SK-N-SH treated with all-trans-retinoic acid at 6 μM for 48 hours (cell line): ENCODE results near the gene C17orf75.

Experiments used
- ATAC-seq: fragments of 200-7000 bp; cut with Tn5 transposase; 3 replicates; pipeline ENCODE4 v1.9.1; 2020; ENCODE audit warnings: mild to moderate bottlenecking, moderate library complexity
- ARNTL ChIP-seq: fragments of 450-650 bp; formaldehyde crosslinking; IDR thresholded peaks from 2 replicates; pipeline ENCODE4 v1.5.0; 2020; ENCODE audit warnings: low read depth, mild to moderate bottlenecking, moderate library complexity, borderline replicate concordance
- BACH2 ChIP-seq: fragments of 250-450 bp; sonication (Bioruptor Pico); IDR thresholded peaks from 2 replicates; pipeline ENCODE4 v1.9.0; 2021; ENCODE audit warnings: mild to moderate bottlenecking, borderline replicate concordance
- CSDC2 ChIP-seq: fragments of 250-450 bp; sonication (Bioruptor Pico); IDR thresholded peaks from 2 replicates; pipeline ENCODE4 v1.5.0; 2020; ENCODE audit warnings: mild to moderate bottlenecking, moderate library complexity
- ESRRG ChIP-seq: fragments of 250-450 bp; sonication (Bioruptor Pico); IDR thresholded peaks from 2 replicates; pipeline ENCODE4 v1.6.1; 2021; ENCODE audit warnings: mild to moderate bottlenecking
- GLIS3 ChIP-seq: fragments of 250-450 bp; sonication (Bioruptor Pico); IDR thresholded peaks from 2 replicates; pipeline ENCODE4 v1.5.0; 2020; ENCODE audit warnings: mild to moderate bottlenecking, moderate library complexity
- ISL1 ChIP-seq: fragments of 250-450 bp; sonication (Bioruptor Pico); IDR thresholded peaks from 2 replicates; pipeline ENCODE4 v2.1.2; 2022; ENCODE audit warnings: mild to moderate bottlenecking, moderate library complexity
- OSR1 ChIP-seq: fragments of 250-450 bp; sonication (Bioruptor Pico); IDR thresholded peaks from 2 replicates; pipeline ENCODE4 v1.8.0; 2022; ENCODE audit warnings: moderate library complexity, mild to moderate bottlenecking, inconsistent platforms
- PPARA ChIP-seq: fragments of 250-450 bp; sonication (Bioruptor Pico); IDR thresholded peaks from 2 replicates; pipeline ENCODE4 v1.5.0; 2020; ENCODE audit warnings: mild to moderate bottlenecking, borderline replicate concordance
- RARB ChIP-seq: fragments of 250-450 bp; sonication (Bioruptor Pico); IDR thresholded peaks from 2 replicates; pipeline ENCODE4 v1.8.0; 2021; ENCODE audit warnings: mild to moderate bottlenecking, moderate library complexity
- SNAI2 ChIP-seq: fragments of 250-450 bp; sonication (Bioruptor Pico); IDR thresholded peaks from 2 replicates; pipeline ENCODE4 v1.5.0; 2020; ENCODE audit warnings: mild to moderate bottlenecking, moderate library complexity
- TCF4 ChIP-seq: fragments of 250-450 bp; sonication (Bioruptor Pico); IDR thresholded peaks from 2 replicates; pipeline ENCODE4 v1.8.0; 2021; ENCODE audit warnings: mild to moderate bottlenecking, moderate library complexity, borderline replicate concordance
- TOX ChIP-seq: fragments of 250-450 bp; sonication (Bioruptor Pico); IDR thresholded peaks from 2 replicates; pipeline ENCODE4 v1.8.0; 2021; ENCODE audit warnings: mild to moderate bottlenecking, moderate library complexity, borderline replicate concordance
- ZC3H10 ChIP-seq: fragments of 250-450 bp; sonication (Bioruptor Pico); IDR thresholded peaks from 2 replicates; pipeline ENCODE4 v1.5.1; 2021; ENCODE audit warnings: mild to moderate bottlenecking, moderate library complexity
- ZFP3 ChIP-seq: fragments of 250-450 bp; sonication (Bioruptor Pico); IDR thresholded peaks from 2 replicates; pipeline ENCODE4 v1.5.0; 2020; ENCODE audit warnings: mild to moderate bottlenecking, moderate library complexity
- ZFP30 ChIP-seq: fragments of 450-650 bp; formaldehyde crosslinking; IDR thresholded peaks from 2 replicates; pipeline ENCODE4 v1.5.0; 2022; ENCODE audit warnings: mild to moderate bottlenecking, moderate library complexity
- ZNF565 ChIP-seq: fragments of 450-650 bp; formaldehyde crosslinking; conservative IDR thresholded peaks from 2 replicates; pipeline ENCODE4 v1.5.0; 2020; ENCODE audit warnings: low read depth, mild to moderate bottlenecking, moderate library complexity
- ZNF70 ChIP-seq: fragments of 450-650 bp; formaldehyde crosslinking; IDR thresholded peaks from 2 replicates; pipeline ENCODE4 v1.5.0; 2020; ENCODE audit warnings: mild to moderate bottlenecking, moderate library complexity
- TF ChIP-seq, protein P1 (sequence below): fragments of 250-450 bp; sonication (Bioruptor Pico); IDR thresholded peaks from 2 replicates; pipeline ENCODE4 v1.5.0; 2020; ENCODE audit warnings: mild to moderate bottlenecking, moderate library complexity
- TF ChIP-seq, protein P2 (sequence below): fragments of 250-450 bp; sonication (Bioruptor Pico); IDR thresholded peaks from 2 replicates; pipeline ENCODE4 v1.8.0; 2020; ENCODE audit warnings: mild to moderate bottlenecking, moderate library complexity, borderline replicate concordance
- TF ChIP-seq, protein P3 (sequence below): fragments of 250-450 bp; sonication (Bioruptor Pico); IDR thresholded peaks from 2 replicates; pipeline ENCODE4 v1.5.1; 2021; ENCODE audit warnings: mild to moderate bottlenecking, moderate library complexity
- TF ChIP-seq, protein P4 (sequence below): fragments of 250-450 bp; sonication (Bioruptor Pico); IDR thresholded peaks from 2 replicates; pipeline ENCODE4 v1.5.1; 2020; ENCODE audit warnings: low read depth, mild to moderate bottlenecking, moderate library complexity

The C17orf75 gene

DNA sequence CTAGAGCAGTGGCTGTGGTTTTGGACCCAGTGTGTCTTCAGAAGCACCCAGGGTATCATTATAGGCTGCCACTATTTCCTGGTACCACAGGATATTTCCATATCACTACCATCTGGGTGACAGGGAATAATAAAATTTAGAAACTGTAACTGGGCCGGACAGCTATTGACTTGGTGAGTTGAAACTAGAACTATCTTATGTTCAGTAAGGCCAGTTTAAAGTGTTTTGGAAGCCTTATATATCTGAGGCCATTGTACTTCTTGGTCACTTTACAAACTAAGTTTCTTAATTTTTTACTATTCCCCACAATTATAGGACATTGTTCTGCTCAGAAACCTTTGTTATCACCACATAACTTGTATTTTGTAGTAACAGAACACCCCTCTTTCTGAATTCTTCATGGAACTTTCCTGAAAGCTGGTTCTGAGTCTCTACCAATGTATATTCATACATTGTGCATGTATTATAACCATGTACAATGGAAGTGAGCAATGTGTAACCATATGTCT lies 42.0 kb upstream of the C17orf75 start:
- ATAC-seq, result no peak
- TF ChIP-seq, protein P1, sequence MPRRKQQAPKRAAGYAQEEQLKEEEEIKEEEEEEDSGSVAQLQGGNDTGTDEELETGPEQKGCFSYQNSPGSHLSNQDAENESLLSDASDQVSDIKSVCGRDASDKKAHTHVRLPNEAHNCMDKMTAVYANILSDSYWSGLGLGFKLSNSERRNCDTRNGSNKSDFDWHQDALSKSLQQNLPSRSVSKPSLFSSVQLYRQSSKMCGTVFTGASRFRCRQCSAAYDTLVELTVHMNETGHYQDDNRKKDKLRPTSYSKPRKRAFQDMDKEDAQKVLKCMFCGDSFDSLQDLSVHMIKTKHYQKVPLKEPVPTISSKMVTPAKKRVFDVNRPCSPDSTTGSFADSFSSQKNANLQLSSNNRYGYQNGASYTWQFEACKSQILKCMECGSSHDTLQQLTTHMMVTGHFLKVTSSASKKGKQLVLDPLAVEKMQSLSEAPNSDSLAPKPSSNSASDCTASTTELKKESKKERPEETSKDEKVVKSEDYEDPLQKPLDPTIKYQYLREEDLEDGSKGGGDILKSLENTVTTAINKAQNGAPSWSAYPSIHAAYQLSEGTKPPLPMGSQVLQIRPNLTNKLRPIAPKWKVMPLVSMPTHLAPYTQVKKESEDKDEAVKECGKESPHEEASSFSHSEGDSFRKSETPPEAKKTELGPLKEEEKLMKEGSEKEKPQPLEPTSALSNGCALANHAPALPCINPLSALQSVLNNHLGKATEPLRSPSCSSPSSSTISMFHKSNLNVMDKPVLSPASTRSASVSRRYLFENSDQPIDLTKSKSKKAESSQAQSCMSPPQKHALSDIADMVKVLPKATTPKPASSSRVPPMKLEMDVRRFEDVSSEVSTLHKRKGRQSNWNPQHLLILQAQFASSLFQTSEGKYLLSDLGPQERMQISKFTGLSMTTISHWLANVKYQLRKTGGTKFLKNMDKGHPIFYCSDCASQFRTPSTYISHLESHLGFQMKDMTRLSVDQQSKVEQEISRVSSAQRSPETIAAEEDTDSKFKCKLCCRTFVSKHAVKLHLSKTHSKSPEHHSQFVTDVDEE (CRISPR knock-in tag), result no peak
- TF ChIP-seq ARNTL (CRISPR knock-in tag) (no peak), CSDC2 (CRISPR knock-in tag) (no peak), ISL1 (no peak), RARB (CRISPR knock-in tag) (no peak), ZNF70 (CRISPR knock-in tag) (no peak), TOX (CRISPR knock-in tag) (no peak), OSR1 (CRISPR knock-in tag) (no peak), TCF4 (CRISPR knock-in tag) (no peak), ZNF565 (CRISPR knock-in tag) (no peak), BACH2 (CRISPR knock-in tag) (no peak), ZFP3 (CRISPR knock-in tag) (no peak)
- TF ChIP-seq, protein P2, sequence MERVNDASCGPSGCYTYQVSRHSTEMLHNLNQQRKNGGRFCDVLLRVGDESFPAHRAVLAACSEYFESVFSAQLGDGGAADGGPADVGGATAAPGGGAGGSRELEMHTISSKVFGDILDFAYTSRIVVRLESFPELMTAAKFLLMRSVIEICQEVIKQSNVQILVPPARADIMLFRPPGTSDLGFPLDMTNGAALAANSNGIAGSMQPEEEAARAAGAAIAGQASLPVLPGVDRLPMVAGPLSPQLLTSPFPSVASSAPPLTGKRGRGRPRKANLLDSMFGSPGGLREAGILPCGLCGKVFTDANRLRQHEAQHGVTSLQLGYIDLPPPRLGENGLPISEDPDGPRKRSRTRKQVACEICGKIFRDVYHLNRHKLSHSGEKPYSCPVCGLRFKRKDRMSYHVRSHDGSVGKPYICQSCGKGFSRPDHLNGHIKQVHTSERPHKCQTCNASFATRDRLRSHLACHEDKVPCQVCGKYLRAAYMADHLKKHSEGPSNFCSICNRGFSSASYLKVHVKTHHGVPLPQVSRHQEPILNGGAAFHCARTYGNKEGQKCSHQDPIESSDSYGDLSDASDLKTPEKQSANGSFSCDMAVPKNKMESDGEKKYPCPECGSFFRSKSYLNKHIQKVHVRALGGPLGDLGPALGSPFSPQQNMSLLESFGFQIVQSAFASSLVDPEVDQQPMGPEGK, result no peak
- TF ChIP-seq, protein P3, sequence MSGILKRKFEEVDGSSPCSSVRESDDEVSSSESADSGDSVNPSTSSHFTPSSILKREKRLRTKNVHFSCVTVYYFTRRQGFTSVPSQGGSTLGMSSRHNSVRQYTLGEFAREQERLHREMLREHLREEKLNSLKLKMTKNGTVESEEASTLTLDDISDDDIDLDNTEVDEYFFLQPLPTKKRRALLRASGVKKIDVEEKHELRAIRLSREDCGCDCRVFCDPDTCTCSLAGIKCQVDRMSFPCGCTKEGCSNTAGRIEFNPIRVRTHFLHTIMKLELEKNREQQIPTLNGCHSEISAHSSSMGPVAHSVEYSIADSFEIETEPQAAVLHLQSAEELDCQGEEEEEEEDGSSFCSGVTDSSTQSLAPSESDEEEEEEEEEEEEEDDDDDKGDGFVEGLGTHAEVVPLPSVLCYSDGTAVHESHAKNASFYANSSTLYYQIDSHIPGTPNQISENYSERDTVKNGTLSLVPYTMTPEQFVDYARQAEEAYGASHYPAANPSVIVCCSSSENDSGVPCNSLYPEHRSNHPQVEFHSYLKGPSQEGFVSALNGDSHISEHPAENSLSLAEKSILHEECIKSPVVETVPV, result no peak

DNA sequence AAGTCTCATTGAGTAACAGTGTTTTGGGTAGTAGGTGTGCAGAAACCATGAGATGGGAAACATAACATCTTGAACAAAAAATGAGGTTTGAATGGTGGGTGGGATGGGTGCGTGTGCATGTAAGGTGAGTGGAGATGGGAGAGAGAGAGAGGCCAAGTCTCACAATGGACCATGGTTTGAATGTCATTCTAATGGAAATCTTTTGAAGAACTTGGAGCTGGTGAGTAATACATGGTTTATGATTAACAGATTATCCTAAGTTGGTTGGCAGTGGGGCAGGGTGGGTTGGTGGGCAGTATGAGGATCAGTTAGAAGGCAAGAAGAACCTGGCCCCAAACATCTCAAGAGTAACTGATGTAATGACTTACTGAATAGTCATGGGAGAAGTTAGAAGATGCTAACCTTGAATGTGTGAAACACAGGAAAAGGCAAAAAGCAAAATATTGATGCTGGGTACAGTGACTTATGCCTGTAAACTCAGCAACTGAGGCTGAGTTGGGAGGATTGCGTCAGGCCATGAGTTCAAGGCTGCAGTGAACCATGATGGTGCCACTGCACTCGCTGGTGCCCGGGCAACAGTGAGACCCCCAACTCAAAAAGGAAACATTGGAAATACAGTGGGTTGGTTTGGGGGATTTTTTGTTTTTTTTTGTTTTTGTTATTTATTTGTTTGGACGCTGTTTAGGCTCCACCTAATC lies 40.7 kb upstream of the C17orf75 start:
- TF ChIP-seq ISL1 (no peak), ZNF565 (CRISPR knock-in tag) (no peak), CSDC2 (CRISPR knock-in tag) (no peak), RARB (CRISPR knock-in tag) (no peak), ZFP30 (CRISPR knock-in tag) (no peak), PPARA (CRISPR knock-in tag) (no peak), ESRRG (CRISPR knock-in tag) (no peak), GLIS3 (CRISPR knock-in tag) (no peak; the same call in 1 of the 2 replicates)
- no peak for ATAC-seq

DNA sequence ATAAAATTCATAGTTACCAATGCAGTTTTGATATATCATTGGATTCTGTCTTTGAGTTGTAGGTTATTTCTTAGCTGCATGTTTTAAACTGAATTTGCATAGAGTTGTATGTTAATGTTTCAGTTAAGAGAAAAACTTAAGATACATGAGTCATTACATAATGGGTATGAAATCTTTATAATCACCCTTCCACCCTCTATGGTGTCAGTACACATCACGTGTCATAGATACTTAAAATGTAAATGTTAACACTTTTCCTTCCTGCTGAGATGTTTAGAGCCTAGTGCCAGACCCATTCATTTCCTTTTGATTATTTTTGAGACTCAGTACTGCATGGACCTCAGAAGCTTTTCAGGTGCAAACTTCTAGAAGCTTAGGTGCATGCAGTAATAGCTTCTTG lies 28.5 kb upstream of the C17orf75 start:
- ATAC-seq, result no peak
- TF ChIP-seq, protein P3, result no peak
- no peak for TF ChIP-seq OSR1 (CRISPR knock-in tag)
- no peak for TF ChIP-seq CSDC2 (CRISPR knock-in tag)
- no peak for TF ChIP-seq ARNTL (CRISPR knock-in tag)
- no peak for TF ChIP-seq TCF4 (CRISPR knock-in tag)
- TF ChIP-seq ZC3H10 (CRISPR knock-in tag), result no peak
- no peak for TF ChIP-seq ZNF565 (CRISPR knock-in tag)
- TF ChIP-seq SNAI2 (CRISPR knock-in tag), result no peak
- no peak for TF ChIP-seq ZFP30 (CRISPR knock-in tag)
- TF ChIP-seq, protein P1 (CRISPR knock-in tag), result no peak
- no peak for TF ChIP-seq ISL1
- no peak for TF ChIP-seq ZNF70 (CRISPR knock-in tag)
- TF ChIP-seq, protein P4, sequence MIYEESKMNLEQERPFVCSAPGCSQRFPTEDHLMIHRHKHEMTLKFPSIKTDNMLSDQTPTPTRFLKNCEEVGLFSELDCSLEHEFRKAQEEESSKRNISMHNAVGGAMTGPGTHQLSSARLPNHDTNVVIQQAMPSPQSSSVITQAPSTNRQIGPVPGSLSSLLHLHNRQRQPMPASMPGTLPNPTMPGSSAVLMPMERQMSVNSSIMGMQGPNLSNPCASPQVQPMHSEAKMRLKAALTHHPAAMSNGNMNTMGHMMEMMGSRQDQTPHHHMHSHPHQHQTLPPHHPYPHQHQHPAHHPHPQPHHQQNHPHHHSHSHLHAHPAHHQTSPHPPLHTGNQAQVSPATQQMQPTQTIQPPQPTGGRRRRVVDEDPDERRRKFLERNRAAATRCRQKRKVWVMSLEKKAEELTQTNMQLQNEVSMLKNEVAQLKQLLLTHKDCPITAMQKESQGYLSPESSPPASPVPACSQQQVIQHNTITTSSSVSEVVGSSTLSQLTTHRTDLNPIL (CRISPR knock-in tag), result no peak
- no peak for TF ChIP-seq ZFP3 (CRISPR knock-in tag)
- TF ChIP-seq, all 23 proteins: peak for 0
